Keratinocyte (primary cell): ENCODE measurements around the gene TBC1D8. TPM values are rescaled to one million over a fixed set of nuclear protein-coding genes. Genes with fewer than 3 reads are reported as not detected.

ENCODE experiments used
- DNase-seq: peaks from one replicate; pipeline ENCODE4 v3.0.0-alpha.2; 2011; ENCODE audit warnings: low read depth, missing footprints, low spot score
- FAIRE-seq: peaks from 2 replicates; lab custom pipeline; 2011; peaks lifted over from hg19 to GRCh38; lab: Jason Lieb, UNC
- H2AFZ ChIP-seq: 2 replicates; pipeline ENCODE4 v1.6.0; 2012; ENCODE audit warnings: low read length, control low read depth, inconsistent platforms; ENCODE audit not compliant: control insufficient read depth
- H3K27ac ChIP-seq: 2 replicates; pipeline ENCODE4 v1.5.1; 2011; ENCODE audit warnings: low read length; ENCODE audit not compliant: control insufficient read depth, insufficient read depth
- H3K27me3 ChIP-seq: 3 replicates; pipeline ENCODE4 v1.6.0; 2011; ENCODE audit warnings: low read length; ENCODE audit not compliant: control insufficient read depth, insufficient read depth; ENCODE audit errors: extremely low read depth
- H3K36me3 ChIP-seq, 2 experiments: 2 replicates in 1 of 2; 3 replicates in 1 of 2; pipeline ENCODE4 v1.5.1; 2011; ENCODE audit warnings: low read length in 2 of 2, mild to moderate bottlenecking in 1 of 2; ENCODE audit not compliant: control insufficient read depth in 2 of 2, insufficient read depth in 2 of 2; ENCODE audit errors: extremely low read depth in 1 of 2
- H3K4me1 ChIP-seq: 3 replicates; pipeline ENCODE4 v1.5.1; 2011; ENCODE audit warnings: low read length; ENCODE audit not compliant: control insufficient read depth, insufficient read depth; ENCODE audit errors: extremely low read depth
- H3K4me2 ChIP-seq: 3 replicates; pipeline ENCODE4 v1.6.0; 2011; ENCODE audit warnings: low read depth, low read length; ENCODE audit not compliant: control insufficient read depth, insufficient read depth; ENCODE audit errors: extremely low read depth
- H3K4me3 ChIP-seq, 3 experiments: fragments of 200-600 bp in 1 of 3; sonication (generic) in 1 of 3; 2 replicates in 2 of 3; 3 replicates in 1 of 3; pipeline ENCODE4 v1.5.1; 2011 to 2016; ENCODE audit warnings: low read length in 3 of 3, mild to moderate bottlenecking in 3 of 3, control low read depth in 2 of 3, inconsistent platforms in 1 of 3, low read depth in 1 of 3, mixed read lengths in 1 of 3, mixed run types in 1 of 3, moderate library complexity in 1 of 3; ENCODE audit not compliant: control insufficient read depth in 2 of 3, insufficient read depth in 2 of 3; ENCODE audit errors: extremely low read depth in 1 of 3
- H3K79me2 ChIP-seq: 2 replicates; pipeline ENCODE4 v1.6.0; 2012; ENCODE audit warnings: low read length; ENCODE audit not compliant: control insufficient read depth, insufficient read depth
- H3K9ac ChIP-seq: 3 replicates; pipeline ENCODE4 v1.6.0; 2011; ENCODE audit warnings: low read length; ENCODE audit not compliant: control insufficient read depth, insufficient read depth; ENCODE audit errors: extremely low read depth
- H3K9me1 ChIP-seq: 3 replicates; pipeline ENCODE4 v1.6.0; 2011; ENCODE audit warnings: low read length; ENCODE audit not compliant: control insufficient read depth, insufficient read depth; ENCODE audit errors: extremely low read depth
- H3K9me3 ChIP-seq: 2 replicates; pipeline ENCODE4 v1.5.1; 2012; ENCODE audit warnings: low read depth, low read length; ENCODE audit not compliant: control insufficient read depth
- H4K20me1 ChIP-seq: 3 replicates; pipeline ENCODE4 v1.6.0; 2011; ENCODE audit warnings: low read length; ENCODE audit not compliant: control insufficient read depth, insufficient read depth; ENCODE audit errors: extremely low read depth
- EZH2 ChIP-seq: IDR thresholded peaks from one replicate; pipeline ENCODE4 v1.6.1; 2012; ENCODE audit warnings: inconsistent platforms, mild to moderate bottlenecking, low read length, moderate library complexity
- dilution Hi-C: fragments of 300-500 bp; cut with MboI; formaldehyde crosslinking; loops from one replicate; pipeline ENCODE4 v1.7.0; 2020; ENCODE audit warnings: low sequenced_read_pairs; ENCODE audit not compliant: extremely low pct_ligation_motif_present
- polyA plus RNA-seq, 5 experiments: library from polyadenylated mRNA; depleted of rRNA in 3 of 5; stranded (reverse) in 3 of 5; stranded (forward) in 1 of 5; unstranded in 1 of 5; fragments of >200 nt; gene quantifications; 1 replicate in 1 of 5; 2 replicates in 3 of 5; 3 replicates in 1 of 5; pipeline versions ENCODE4 v1.2.1 to v1.2.3, GENCODE V29; 2011 to 2012; ENCODE audit warnings: missing spikeins in 2 of 5, low read depth in 1 of 5, low replicate concordance in 1 of 5
- TF ChIP-seq, protein P1 (sequence below), 3 experiments: IDR thresholded peaks in 1 of 3; conservative IDR thresholded peaks in 1 of 3; optimal IDR thresholded peaks in 1 of 3; 2 replicates in 2 of 3; 3 replicates in 1 of 3; pipeline versions ENCODE3 to v1.5.1; 2011; ENCODE audit warnings: low read length in 3 of 3, mild to moderate bottlenecking in 3 of 3, moderate library complexity in 2 of 3, control low read depth in 1 of 3, inconsistent platforms in 1 of 3; ENCODE audit not compliant: insufficient read depth in 2 of 3; ENCODE audit errors: extremely low read depth in 1 of 3

The TBC1D8 gene
- polyA plus RNA-seq, 1 donor (not counting 4 experiments of a cell fraction or from before 2014, with no cell fraction given): 13.8 TPM

DNA sequence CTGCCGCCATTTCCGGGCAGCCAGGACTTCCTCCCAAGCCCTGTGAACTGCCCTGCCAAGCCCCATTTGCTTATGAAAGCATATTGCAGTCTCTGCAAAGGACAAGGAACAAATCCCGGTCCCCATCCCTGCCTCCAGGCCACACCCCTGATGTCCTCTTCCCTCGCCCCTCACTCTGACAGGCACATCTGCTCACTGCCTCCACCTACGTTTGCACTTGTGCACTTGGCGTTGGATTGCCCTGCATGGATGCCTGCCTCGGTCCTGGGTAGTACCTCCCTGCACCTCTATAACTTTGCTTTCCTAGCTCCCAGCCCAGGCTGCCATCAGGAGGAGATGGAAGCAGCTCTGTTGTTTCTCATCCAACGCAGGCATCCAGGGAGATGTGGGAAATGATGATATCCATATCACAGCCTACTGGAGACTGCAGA is 168.7 kb downstream of the TBC1D8 start:
- no peaks in the 10 kb centered on the region for H4K20me1 ChIP-seq
- no peak for FAIRE-seq

DNA sequence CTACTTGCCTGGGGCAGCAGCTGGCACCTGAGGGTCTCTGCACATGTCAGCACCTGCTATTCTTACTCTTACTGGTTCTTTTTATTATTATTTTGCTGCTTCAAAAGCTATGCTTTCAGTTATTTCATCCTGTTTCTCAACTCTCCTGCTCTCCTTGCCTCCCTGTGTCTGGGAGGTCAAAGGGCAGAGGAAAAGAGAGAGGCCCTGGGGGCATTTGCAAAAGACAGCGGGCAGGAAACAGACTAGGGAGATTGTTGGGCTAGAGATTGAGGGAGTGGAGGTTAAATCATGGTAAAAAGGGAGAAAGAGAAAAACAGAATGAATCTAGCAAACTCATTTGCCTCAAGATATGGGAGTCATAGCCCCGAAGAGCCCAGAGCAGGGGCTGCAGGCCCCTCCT is 170.2 kb downstream of the TBC1D8 start:
- H3K4me2 ChIP-seq: no peak overlapping the region
- H3K36me3 ChIP-seq: peaks cover 0 to 50% of the 10 kb centered on the region in 2 experiments
- dilution Hi-C loops: no loop called here

More for the DNA sequence above, 168.7 kb downstream of the TBC1D8 start:
- H3K4me1 ChIP-seq: no peaks in the 10 kb centered on the region
- H3K9me1 ChIP-seq: no peaks in the 10 kb centered on the region
- H3K36me3 ChIP-seq: peaks cover 2 to 39% of the 10 kb centered on the region in 2 experiments
- dilution Hi-C loops: no loop called here
- no peak overlapping the region for H3K27ac ChIP-seq
- no peak for DNase-seq
- no peak overlapping the region for H3K4me2 ChIP-seq
- TF ChIP-seq, protein P1, sequence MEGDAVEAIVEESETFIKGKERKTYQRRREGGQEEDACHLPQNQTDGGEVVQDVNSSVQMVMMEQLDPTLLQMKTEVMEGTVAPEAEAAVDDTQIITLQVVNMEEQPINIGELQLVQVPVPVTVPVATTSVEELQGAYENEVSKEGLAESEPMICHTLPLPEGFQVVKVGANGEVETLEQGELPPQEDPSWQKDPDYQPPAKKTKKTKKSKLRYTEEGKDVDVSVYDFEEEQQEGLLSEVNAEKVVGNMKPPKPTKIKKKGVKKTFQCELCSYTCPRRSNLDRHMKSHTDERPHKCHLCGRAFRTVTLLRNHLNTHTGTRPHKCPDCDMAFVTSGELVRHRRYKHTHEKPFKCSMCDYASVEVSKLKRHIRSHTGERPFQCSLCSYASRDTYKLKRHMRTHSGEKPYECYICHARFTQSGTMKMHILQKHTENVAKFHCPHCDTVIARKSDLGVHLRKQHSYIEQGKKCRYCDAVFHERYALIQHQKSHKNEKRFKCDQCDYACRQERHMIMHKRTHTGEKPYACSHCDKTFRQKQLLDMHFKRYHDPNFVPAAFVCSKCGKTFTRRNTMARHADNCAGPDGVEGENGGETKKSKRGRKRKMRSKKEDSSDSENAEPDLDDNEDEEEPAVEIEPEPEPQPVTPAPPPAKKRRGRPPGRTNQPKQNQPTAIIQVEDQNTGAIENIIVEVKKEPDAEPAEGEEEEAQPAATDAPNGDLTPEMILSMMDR (optimal IDR thresholded peaks at IDR 0.05 in 1 of 3, IDR thresholded peaks at IDR 0.05 in 1 of 3, conservative IDR thresholded peaks at IDR 0.05 in 1 of 3; ENCODE audit: extremely low read depth in 1 of 3, insufficient read depth in 2 of 3, low read length in 3 of 3): no peak
- TF ChIP-seq EZH2: no peak
- no peaks in the 10 kb centered on the region for H3K9me3 ChIP-seq
- H3K27me3 ChIP-seq: no peaks in the 10 kb centered on the region
- H3K9ac ChIP-seq: no peak overlapping the region
- no peaks in the 10 kb centered on the region for H3K79me2 ChIP-seq
- H3K4me3 ChIP-seq: no peak overlapping the region
- no peak overlapping the region for H2AFZ ChIP-seq

More for the DNA sequence above, 170.2 kb downstream of the TBC1D8 start:
- Histone ChIP-seq H3K4me3 (no peak overlapping the region), H3K4me1 (no peaks in the 10 kb centered on the region), H3K79me2 (no peaks in the 10 kb centered on the region), H3K27me3 (no peaks in the 10 kb centered on the region), H3K27ac (no peak overlapping the region), H3K9me3 (no peaks in the 10 kb centered on the region), H4K20me1 (no peaks in the 10 kb centered on the region), H3K9me1 (no peaks in the 10 kb centered on the region), H3K9ac (no peak overlapping the region), H2AFZ (no peak overlapping the region)
- TF ChIP-seq EZH2: no peak
- TF ChIP-seq, protein P1 (optimal IDR thresholded peaks at IDR 0.05 in 1 of 3, IDR thresholded peaks at IDR 0.05 in 1 of 3, conservative IDR thresholded peaks at IDR 0.05 in 1 of 3; ENCODE audit: extremely low read depth in 1 of 3, insufficient read depth in 2 of 3, low read length in 3 of 3): no peak
- FAIRE-seq (no peak), DNase-seq (no peak)
